Hematopoietic multipotent progenitor cell treated with erythropoietin and hydrocortisone succinate and interleukin-3 and kit ligand, for 6 days (in vitro differentiated cells): ENCODE results near the gene SLAMF6.
"Not testable (repeated sequence)": the region's sequence is repeated elsewhere in the genome, so short reads cannot be mapped to it uniquely, and the experiment has no call there.

Experiments used
- DNase-seq: peaks from one replicate; pipeline ENCODE4 v3.0.0-alpha.2; 2015

Gene SLAMF6

DNA sequence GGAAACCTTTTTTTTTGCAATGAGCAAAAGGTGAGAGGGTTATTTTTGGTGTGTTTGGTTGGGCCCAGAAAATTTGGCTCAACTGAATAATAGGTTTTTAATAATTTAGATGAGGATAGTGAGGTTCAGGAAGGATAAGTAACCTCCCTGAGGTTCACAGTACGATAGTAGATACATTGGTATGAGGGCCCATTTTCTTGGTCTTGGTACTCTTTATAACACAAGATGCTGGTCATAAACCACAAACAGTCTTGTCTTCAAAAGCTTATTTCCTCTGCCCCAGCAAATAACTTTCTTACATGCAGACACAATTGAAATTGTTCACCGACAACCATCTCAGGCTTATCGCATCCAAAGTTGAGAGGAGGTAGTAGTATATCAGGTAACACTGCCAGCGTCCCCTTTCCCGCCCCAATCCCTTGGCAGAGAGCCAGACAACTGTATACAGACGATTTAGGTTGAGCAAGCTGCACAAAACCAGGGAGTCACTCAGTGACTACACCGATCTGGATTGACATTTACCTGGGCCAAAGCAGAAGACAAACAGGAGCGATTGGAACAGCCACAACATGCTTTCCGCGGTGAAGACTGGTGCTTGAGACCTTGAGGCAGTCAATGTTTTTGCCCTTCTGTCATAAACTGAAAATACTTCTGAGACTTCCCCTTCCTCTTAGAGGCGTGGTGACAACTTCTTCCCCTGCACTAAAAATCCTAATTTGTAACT, at the start of gene SLAMF6:
TSS of gene SLAMF6 (minus strand) at position 634 of the 724 bp plus-strand sequence. CDS start at position 571, 63 bp downstream.
- peak; percentile 64 for DNase-seq

DNA sequence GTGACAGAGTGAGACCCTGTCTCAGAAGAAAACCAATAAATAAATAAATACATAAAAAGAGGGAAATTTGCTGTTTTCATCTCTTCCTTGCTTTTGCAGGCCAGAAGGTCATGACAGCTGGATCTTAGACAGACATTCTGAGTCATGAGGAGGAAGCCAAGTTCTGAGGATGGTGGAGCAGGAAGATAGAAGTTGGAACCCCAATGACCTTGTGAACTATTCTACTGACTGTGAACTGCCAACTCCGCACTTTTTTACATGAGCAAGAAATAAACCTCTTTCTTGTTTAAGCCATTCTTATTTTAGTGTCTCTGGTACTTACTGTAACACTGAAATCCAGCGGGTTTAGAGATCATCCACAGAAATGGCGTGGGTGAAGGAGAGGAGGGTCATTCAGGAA, 47.8 kb upstream of the SLAMF6 start:
- no peak for DNase-seq

DNA sequence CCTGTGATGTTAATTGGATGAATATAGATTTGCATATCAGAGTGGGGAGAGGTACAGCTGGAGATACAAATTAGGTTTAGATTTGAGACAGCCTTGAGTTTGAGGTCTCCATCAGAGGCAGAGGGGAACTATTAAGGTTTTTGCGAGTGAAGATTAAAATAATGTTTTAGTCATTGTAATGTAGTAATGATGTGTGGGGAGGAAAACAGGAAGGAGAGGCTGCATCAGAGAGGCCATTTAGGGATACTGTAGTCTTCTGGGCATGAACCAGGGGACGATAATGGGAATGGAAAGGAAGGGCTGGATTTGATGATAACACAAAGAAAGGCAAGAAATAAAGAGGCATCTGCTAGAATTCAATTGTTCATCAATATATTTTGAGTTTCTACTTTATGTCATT, 46.8 kb upstream of the SLAMF6 start:
- DNase-seq, result no peak

DNA sequence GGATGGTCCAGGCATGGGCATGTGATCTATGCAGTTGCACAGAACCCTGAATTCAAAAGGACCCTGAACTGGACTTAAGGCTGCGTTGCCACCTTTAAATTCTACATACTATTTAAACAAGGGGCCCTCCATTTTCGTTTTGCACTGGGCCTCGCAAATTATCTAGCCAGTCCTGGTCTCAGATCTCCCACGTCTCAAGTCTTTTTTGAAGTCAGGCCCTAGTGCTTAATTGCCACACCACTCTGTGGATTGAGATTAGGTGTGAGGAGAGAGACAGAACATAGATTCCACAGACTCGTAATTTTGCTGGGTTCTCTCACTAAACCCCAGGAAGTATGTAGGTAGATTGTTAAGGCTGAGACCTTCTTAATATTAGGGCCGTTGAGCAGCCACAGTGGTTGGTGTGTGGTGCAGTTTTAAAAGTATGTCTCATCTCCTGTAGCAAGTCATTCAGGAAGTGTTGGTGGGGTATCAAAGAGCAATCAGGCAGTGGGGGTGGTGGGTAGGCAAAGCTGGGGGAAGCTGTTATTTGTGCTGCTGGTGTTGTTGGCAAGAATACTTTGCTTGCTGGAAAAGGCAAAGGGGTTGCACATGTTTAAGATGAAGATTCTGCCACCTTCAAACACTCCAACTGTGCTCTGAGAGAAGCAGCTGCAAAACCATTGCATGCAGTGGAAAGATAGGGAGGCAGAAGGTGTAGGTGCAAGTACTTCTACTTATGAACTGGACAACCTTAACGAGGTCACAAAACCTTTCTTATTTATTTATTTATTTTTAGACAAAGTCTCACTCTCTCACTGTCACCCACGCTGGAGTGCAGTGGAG, 45.0 kb upstream of the SLAMF6 start:
- DNase-seq, result peak; percentile 85

DNA sequence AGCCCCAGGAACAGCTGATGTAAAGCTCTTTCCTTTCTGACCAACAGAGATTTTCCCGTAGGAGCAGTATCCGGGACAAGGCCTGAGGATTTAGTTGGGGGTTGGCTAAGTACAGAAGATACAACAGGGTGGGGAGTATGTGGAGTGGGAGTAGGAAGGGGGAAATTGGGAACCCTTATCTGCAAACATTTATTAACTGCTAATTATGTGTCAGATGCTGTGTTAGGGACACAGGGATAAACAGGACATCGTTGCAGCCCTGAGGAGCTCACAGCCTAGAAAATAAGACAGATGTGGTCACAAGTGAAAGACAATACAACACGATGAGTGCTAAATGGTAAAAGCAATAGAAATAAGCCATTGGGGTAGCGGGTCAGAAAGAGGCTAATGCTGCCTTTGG, 44.3 kb upstream of the SLAMF6 start:
- DNase-seq, result no peak

DNA sequence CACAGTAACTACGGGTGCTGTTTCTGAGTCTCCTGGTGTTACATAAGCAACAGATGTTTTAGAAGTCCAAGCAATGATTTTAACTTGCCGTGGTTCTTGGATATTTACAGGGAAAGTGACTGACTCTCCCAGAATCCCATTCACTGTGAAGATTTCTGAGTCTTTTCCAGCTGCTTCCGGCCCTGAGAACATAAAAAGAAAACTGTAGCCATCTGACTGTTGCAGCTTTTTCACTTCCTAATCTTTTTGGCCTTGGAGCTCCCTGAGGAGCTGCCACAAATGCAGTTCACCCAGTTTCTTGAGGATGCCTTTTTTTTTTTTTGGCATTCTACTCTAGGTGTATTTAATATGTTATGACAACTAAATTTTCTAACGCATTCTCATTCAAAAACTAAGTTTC, 42.5 kb upstream of the SLAMF6 start:
- DNase-seq, result no peak

DNA sequence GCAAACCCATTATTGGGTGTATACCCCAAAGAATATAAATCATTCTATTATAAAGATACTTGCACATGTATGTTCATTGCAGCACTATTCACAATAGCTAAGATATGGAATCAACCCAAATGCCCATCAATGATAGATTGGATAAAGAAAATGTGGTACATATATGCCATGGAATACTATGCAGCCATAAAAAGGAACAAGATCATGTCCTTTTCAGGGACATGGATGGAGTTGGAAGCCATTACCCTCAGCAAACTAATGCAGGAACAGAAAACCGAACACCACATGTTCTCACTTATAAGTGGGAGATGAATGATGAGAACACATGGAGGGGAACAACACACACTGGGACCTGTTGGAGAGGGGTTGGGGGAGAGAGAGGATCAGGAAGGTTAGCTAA, 40.2 kb upstream of the SLAMF6 start:
- not testable (repeated sequence) for DNase-seq

DNA sequence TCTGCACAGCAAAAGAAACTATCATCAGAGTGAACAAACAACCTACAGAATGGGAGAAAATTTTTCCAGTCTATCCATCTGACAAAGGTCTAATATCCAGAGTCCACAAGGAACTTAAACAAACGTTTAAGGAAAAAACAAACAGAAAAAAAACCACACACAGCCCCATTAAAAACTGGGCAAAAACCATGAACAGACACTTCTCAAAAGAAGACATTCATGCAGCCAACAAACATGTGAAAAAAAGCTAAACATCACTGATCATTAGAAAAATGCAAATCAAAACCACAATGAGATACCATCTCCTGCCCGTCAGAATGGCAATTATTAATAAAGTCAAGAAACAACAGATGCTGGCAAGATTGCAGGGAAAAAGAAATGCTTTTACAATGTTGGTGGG, 39.7 kb upstream of the SLAMF6 start:
- not testable (repeated sequence) for DNase-seq

DNA sequence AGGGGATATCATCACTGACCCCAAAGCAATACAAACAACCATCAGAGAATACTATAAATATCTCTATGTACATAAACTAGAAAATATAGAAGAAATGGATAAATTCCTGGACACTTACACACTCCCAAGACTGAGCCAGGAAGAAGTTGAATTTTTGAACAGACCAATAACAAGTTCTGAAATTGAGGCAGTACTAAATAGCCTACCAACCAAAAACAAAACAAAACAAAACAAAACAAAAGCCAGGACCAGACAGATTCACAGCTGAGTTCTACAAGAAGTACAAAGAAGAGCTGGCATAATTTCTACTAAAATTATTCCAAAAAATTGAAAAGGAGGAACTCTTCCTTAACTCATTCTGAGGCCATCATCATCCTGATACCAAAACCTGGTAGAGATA, 37.8 kb upstream of the SLAMF6 start:
- DNase-seq, result no peak

DNA sequence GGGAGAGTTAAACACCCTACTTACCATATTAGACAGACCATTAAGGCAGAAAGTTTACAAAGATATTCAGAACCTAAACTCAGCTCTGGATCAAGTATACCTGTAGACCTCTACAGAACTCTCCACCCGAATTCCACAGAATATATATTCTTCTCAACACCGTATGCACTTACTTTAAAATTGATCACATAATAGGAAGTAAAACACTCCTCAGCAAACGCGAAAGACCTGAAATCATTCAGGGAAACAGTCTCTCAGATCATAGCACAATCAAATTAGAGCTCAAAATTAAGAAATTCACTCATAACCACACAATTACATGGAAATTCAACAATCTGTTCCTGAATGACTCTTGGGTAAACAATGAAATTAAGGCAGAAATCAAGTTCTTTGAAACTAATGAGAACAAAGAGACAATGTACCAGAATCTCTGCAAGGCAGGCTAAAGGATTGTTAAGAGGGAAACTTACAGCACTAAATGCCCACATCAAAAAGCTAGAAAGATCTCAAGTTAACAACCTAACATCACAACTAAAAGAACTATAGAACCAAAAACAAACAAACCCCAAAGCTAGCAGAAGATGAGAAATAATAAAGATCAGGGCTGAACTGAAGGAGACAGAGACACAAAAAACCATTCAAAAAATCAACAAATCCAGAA, 37.1 kb upstream of the SLAMF6 start:
- DNase-seq, result no peak

DNA sequence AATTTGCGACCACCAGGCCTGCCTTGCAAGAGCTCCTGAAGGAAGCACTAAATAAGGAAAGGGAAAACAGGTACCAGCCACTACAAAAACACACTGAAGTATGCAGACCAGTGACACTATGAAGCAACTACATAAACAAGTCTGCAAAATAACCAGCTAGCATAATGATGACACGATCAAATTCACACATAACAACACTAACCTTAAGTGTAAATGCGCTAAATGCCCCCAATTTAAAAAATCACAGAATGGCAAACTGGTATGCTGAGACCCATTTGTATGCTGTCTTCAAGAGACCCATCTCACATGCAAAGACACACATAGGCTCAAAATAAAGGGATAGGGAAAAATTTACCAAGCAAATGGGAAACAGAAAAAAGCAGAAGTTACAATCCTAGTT, 36.4 kb upstream of the SLAMF6 start:
- DNase-seq, result not testable (repeated sequence)

DNA sequence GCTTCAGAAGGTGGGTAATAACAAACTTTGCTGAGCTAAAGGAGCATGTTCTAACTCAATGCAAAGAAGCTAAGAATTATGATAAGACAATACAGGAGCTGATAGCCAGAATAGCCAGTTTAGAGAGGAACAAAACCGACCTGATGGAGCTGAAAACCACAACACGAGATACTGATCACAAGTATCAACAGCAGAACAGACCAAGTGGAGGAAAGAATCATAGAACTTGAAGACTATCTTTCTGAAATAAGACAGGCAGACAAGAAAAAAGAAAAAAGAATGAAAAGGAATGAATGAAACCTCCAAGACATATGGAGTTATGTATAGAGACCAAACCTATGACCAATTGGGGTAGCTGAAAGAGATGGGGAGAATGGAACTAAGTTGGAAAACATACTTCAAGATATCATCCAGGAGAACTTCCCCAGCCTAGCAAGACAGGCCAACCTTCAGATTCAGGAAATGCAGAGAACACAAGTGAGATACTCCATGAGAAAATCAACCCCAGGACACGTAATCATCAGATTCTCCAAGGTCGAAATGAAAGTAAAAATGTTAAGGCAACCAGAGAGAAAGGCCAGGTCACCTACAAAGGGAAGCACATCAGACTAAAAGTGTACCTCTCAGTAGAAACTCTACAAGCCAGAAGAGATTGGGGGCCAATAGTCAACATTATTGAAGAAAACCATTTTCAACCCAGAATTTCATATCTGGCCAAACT, 35.8 kb upstream of the SLAMF6 start:
- peak; percentile 74 for DNase-seq

DNA sequence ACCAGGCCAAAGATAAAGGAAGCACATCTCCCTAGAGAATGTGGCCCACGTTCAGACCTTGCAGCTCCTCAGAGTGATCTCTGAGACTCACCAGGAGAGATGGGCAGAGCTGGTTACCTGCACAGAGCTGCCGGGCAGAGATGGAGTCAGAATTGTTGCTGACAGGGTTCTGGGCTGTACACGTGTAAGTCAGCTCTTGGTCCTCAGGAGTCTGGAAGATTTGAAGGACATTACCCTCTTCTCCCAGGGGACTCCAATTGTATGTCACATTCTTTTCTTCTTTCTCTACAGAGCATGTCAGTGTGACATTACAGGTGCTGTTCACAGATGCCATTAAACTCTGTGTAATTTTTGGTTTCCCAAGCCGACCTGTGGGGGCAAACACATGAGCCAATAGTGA, 30.7 kb upstream of the SLAMF6 start:
- DNase-seq, result no peak

DNA sequence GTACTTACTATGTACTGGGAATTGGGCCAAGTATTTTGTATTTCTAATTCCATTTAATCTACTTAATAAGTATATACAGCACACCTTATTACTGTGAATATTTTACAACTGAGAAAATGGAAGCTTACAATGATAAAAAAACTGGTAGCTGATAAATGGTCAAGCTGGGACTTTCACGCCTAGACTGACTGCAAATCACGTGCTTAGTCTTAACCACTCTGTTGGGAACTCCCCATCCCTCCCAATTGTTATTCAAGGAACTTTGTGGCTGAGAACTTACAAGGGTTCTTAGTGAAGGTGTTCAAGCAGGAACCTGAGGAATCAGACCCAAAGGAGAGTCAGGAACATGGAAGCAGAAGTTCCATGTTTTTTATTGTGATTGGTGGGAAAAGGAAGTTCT, 29.4 kb upstream of the SLAMF6 start:
- peak; percentile 43 for DNase-seq

DNA sequence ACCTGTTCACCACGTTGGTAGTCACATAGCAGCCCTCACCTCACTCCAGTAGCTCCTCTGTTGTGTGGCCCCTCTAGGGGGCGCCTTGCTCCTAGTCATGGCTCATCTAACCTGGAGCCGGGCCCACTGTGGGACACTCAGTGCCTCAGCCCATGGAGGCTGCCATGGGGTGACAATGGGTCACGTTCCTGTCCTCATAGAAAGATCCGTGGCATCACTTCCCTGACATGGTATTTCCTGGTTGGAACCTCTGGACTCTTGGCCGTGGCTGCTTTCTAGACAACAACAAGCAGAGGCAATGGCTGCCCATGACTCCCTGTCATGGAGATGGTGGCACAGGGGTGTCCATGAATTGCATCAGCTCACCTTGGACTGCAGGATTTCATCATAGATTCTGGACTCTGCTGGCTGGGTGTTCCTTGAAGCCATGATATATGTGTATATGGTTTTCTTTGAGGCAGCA, 27.5 kb upstream of the SLAMF6 start:
- DNase-seq, result peak; percentile 70

DNA sequence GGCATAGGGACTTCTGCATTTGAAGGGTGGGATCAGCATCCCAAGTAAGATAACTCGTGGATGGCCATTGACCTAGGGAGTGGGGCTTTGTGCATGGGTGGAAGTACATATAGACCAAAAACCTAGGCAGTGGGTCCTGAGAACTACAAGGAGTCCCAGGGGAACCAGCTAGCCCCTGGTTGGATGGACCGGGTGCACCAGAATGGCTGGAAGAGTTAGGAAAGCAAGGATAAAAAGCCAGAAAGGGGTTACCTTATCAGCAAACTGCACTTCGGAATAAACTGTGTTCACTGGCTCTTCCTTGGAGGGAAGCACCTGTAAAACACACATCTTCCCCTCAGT, 26.6 kb upstream of the SLAMF6 start:
- DNase-seq, result no peak

DNA sequence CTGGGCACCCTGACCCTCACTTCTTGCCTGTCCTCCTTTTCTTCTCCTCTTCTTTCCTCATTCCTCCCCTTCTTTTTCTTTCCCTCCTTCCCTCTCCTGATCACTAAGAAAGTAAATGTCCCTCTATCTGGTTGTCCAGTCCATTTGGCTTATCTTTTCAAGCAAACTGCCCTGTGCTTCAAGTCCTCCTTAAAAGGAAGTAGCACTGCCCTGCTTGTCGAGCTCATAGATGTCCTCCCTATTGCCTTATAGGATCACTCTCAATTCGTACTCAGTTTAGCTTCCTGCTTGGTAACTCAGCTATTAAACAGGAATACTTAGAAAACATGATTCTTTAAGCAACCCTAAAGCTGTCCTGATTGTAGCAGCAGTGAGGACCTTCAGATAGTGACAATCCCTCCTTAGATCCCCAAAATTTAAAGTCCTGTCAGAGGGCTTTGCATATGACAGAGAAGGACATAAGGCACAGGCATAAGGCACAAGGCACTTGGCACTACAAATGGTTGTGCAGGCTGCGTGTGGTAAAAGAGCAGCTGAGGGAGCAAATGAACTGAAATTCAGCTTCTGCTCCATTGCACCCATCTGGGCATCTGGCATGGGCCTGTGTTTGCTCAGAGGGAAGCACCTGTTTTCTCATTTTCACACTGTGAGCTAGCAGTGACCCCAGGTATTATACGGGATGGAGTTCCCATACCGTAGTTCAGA, 26.1 kb upstream of the SLAMF6 start:
- DNase-seq, result no peak

DNA sequence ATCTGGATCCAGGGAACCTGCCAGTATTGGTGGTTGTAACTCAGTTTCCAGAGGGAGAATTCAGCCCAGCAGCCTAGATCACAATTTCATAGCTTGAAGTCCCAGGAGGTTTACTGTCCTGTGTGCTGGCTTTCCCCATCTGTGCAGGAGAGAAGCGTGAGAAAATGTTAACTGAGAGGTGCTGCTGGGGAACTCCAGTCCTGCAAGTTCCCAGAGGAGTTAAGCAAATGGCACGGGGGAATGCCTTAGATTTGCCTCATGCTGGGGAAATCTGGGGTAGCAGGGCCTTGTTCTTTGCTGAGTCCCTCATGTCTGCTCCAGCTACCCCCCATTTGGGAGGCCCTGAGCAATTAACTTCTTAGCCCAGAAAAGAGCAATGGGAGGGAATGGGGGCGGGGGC, 25.1 kb upstream of the SLAMF6 start:
- DNase-seq, result no peak

DNA sequence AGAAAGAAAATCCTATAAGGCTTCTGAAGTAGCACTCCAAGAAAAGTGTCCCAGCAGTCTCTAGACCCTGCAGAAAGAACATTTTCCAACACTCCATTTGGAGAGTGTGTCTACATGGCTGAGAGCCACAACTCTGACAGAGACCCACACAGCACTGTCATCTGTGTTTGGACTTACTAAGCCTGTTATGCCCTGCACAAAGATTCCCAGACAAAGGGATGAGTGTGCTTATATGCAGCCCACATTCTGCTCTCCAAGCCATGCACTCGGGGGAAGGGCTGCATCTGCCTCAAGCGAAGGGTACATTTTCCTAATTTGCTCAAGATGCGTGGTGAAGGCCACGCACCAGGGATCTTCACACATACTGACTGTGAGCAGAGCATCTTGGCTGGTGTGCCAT, 24.4 kb upstream of the SLAMF6 start:
- no peak for DNase-seq

DNA sequence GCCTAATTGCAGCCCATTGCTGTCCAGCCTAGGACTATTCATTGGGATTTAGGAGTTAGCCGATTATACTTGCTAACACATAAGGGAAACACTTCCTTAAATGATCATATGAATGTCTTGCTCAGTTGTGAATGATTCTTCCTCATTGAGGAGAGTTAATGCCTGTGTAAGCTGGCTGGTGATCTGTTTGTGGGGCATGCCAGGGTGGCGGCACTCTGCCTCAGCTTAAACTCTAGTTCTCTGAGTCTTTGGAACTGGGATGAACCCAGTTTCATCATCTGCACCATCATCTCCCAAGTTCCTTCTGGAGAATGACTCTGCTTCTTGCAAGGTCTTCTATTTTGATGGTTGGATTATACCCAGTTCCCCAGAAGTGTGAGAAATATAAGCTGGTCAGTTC, 23.9 kb upstream of the SLAMF6 start:
- DNase-seq, result no peak

DNA sequence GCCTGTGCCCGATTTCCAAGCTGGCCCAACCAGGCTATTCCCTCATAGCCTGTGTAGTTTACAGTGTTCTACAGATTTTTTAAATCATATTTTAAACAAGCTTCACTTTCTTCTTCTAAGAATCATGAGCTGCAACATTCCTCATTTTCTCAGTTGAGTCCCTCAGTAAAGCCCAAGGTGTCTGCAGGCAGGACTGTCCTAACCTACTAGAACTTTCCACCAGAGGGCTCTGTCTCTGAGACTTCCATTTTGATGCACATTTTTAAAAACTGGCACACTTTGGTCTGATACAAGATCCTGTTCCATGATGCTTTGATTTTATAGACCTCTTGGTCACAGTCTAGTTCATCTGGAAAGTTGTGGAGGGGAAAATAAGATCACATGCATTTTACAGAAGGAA, 21.6 kb upstream of the SLAMF6 start:
- peak; percentile 85 for DNase-seq

DNA sequence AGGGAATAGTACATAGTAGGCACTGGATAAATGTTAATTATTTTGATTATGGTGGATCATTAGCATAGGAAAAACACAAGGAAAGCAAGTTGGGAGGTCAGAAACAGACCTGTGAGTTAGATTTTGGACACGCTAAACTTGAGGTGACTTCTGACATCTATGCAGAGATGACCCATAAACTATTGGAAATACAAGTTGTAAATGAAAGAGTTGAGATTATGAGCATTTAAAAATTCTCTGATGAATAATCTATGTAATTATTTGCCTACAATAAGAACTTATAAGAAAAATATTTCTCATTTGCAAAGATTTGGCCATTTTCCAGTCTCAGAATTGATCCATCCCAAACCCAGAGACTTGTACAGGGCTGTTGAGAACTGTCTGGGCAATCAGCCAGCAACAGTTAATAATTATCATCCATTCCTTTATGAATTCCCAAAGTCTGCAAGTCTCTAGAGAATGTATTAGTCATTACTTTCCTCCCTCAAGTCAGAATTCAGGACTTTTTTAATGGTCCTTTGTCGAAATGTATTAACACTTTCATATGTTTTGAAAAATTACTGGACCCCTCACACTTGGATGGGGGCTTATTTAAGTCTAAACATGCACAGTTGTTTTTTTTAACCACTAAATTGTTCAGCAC, 19.4 kb upstream of the SLAMF6 start:
- no peak for DNase-seq
